Measurements from ENCODE around the gene HDDC2.

Gene HDDC2

GRCh38 chr6:125255201-125255600 is 46.6 kb downstream of the HDDC2 start:
- Histone ChIP-seq H3K79me2 (ENCODE audit: insufficient read depth, low read depth) (no peaks in the 10 kb centered on the region), H3K4me1 (ENCODE audit: low read depth, poor library complexity, severe bottlenecking) (no peaks in the 10 kb centered on the region), H3K4me3 (IDR thresholded peaks at IDR 0.05; ENCODE audit: insufficient read depth, low read depth, low read length) (no peak overlapping the region)

GRCh38 chr6:125254321-125254720 is 47.4 kb downstream of the HDDC2 start:
- H3K79me2 ChIP-seq (ENCODE audit: insufficient read depth, low read depth): no peaks in the 10 kb centered on the region
- H3K27me3 ChIP-seq (ENCODE audit: insufficient read depth, low read depth): no peaks in the 10 kb centered on the region

More at GRCh38 chr6:125255201-125255600, 46.6 kb downstream of the HDDC2 start:
- Histone ChIP-seq H3K36me3 (ENCODE audit: insufficient read depth) (no peaks in the 10 kb centered on the region), H3K4me2 (no peak overlapping the region), H3K9ac (no peak overlapping the region), H2AFZ (ENCODE audit: low read depth) (no peak overlapping the region), H3K27me3 (ENCODE audit: insufficient read depth, low read depth) (no peaks in the 10 kb centered on the region), H4K20me1 (ENCODE audit: insufficient read depth) (no peaks in the 10 kb centered on the region), H3K27ac (no peak overlapping the region)
- TF ChIP-seq CTCF (conservative IDR thresholded peaks at IDR 0.05; ENCODE audit: low read depth, low read length): no peak

GRCh38 chr6:125253881-125254280 is 47.9 kb downstream of the HDDC2 start:
- Histone ChIP-seq H3K27ac (no peak overlapping the region), H4K20me1 (ENCODE audit: insufficient read depth) (no peaks in the 10 kb centered on the region), H3K4me2 (no peak overlapping the region), H3K4me1 (ENCODE audit: low read depth, poor library complexity, severe bottlenecking) (no peaks in the 10 kb centered on the region), H3K79me2 (ENCODE audit: insufficient read depth, low read depth) (no peaks in the 10 kb centered on the region), H3K4me3 (IDR thresholded peaks at IDR 0.05; ENCODE audit: insufficient read depth, low read depth, low read length) (no peak overlapping the region), H3K36me3 (ENCODE audit: insufficient read depth) (no peaks in the 10 kb centered on the region), H3K27me3 (ENCODE audit: insufficient read depth, low read depth) (no peaks in the 10 kb centered on the region), H2AFZ (ENCODE audit: low read depth) (no peak overlapping the region), H3K9ac (no peak overlapping the region)
- TF ChIP-seq CTCF (conservative IDR thresholded peaks at IDR 0.05; ENCODE audit: low read depth, low read length): no peak

More at GRCh38 chr6:125254321-125254720, 47.4 kb downstream of the HDDC2 start:
- Histone ChIP-seq H3K4me2 (no peak overlapping the region), H3K4me1 (ENCODE audit: low read depth, poor library complexity, severe bottlenecking) (no peaks in the 10 kb centered on the region), H2AFZ (ENCODE audit: low read depth) (no peak overlapping the region), H4K20me1 (ENCODE audit: insufficient read depth) (no peaks in the 10 kb centered on the region), H3K27ac (no peak overlapping the region), H3K36me3 (ENCODE audit: insufficient read depth) (no peaks in the 10 kb centered on the region), H3K9ac (no peak overlapping the region), H3K4me3 (IDR thresholded peaks at IDR 0.05; ENCODE audit: insufficient read depth, low read depth, low read length) (no peak overlapping the region)
- TF ChIP-seq CTCF (conservative IDR thresholded peaks at IDR 0.05; ENCODE audit: low read depth, low read length): no peak

GRCh38 chr6:125252891-125253290 is 48.9 kb downstream of the HDDC2 start:
- Histone ChIP-seq H3K36me3 (ENCODE audit: insufficient read depth) (no peaks in the 10 kb centered on the region), H2AFZ (ENCODE audit: low read depth) (no peak overlapping the region), H3K4me2 (no peak overlapping the region), H3K27ac (no peak overlapping the region), H3K4me3 (IDR thresholded peaks at IDR 0.05; ENCODE audit: insufficient read depth, low read depth, low read length) (no peak overlapping the region), H3K9ac (no peak overlapping the region), H3K79me2 (ENCODE audit: insufficient read depth, low read depth) (no peaks in the 10 kb centered on the region), H3K4me1 (ENCODE audit: low read depth, poor library complexity, severe bottlenecking) (no peaks in the 10 kb centered on the region), H4K20me1 (ENCODE audit: insufficient read depth) (no peaks in the 10 kb centered on the region), H3K27me3 (ENCODE audit: insufficient read depth, low read depth) (no peaks in the 10 kb centered on the region)
- no peak for TF ChIP-seq CTCF (conservative IDR thresholded peaks at IDR 0.05; ENCODE audit: low read depth, low read length)

Measured in KMS-11 (cell line).